Thoracic aorta (tissue), 2 donors: ENCODE results near the gene CSF2RB. TPM values are rescaled to one million over a fixed set of nuclear protein-coding genes. Genes with fewer than 3 reads are reported as not detected.

ENCODE experiments used
- ATAC-seq: fragments of 150-250 bp; one replicate; pipeline ENCODE4 v1.8.0; 2017; ENCODE audit warnings: low read depth; ENCODE audit not compliant: insufficient number of reproducible peaks, low FRiP score
- DNase-seq: peaks from one replicate; pipeline ENCODE4 v3.0.0-alpha.2; 2020; ENCODE audit warnings: low spot score
- H3K27ac ChIP-seq, 2 donors: fragments of 200-600 bp; sonication (generic); 1 replicate in 1 of 2; 2 replicates in 1 of 2; pipeline ENCODE4 v1.5.1; 2016; ENCODE audit warnings: mild to moderate bottlenecking in 2 of 2, moderate library complexity in 2 of 2
- H3K27me3 ChIP-seq: fragments of 200-600 bp; sonication (generic); replicated peaks from 2 replicates; pipeline ENCODE4 v1.6.0; 2016; ENCODE audit warnings: mild to moderate bottlenecking; ENCODE audit not compliant: insufficient read depth
- H3K36me3 ChIP-seq: fragments of 200-600 bp; sonication (generic); one replicate; pipeline ENCODE4 v1.5.1; 2016
- H3K4me1 ChIP-seq, 2 donors: fragments of 200-600 bp; sonication (generic); 1 replicate in 1 of 2; 2 replicates in 1 of 2; pipeline versions ENCODE4 v1.5.1 to v1.6.0; 2016; ENCODE audit warnings: low read depth in 2 of 2, mild to moderate bottlenecking in 1 of 2; ENCODE audit not compliant: control insufficient read depth in 1 of 2
- H3K4me3 ChIP-seq: fragments of 200-600 bp; sonication (generic); 2 replicates; pipeline ENCODE4 v1.5.1; 2016; ENCODE audit warnings: mild to moderate bottlenecking
- H3K9me3 ChIP-seq: fragments of 200-600 bp; sonication (generic); 2 replicates; pipeline ENCODE4 v1.5.1; 2016
- total RNA-seq, 2 donors: library from RNA; depleted of rRNA; stranded (reverse); fragments of >200 nt; gene quantifications; one replicate each; pipeline versions ENCODE4 v1.1.0 to v1.2.3, GENCODE V29; 2016
- TF ChIP-seq, protein P1 (sequence below): fragments of 200-600 bp; sonication (generic); IDR thresholded peaks from one replicate; pipeline ENCODE4 v1.5.1; 2019; ENCODE audit warnings: antibody characterized with exemption

The CSF2RB gene
- total RNA-seq, 2 donors from 2014 or later = 13.0 to 21.4 TPM

DNA sequence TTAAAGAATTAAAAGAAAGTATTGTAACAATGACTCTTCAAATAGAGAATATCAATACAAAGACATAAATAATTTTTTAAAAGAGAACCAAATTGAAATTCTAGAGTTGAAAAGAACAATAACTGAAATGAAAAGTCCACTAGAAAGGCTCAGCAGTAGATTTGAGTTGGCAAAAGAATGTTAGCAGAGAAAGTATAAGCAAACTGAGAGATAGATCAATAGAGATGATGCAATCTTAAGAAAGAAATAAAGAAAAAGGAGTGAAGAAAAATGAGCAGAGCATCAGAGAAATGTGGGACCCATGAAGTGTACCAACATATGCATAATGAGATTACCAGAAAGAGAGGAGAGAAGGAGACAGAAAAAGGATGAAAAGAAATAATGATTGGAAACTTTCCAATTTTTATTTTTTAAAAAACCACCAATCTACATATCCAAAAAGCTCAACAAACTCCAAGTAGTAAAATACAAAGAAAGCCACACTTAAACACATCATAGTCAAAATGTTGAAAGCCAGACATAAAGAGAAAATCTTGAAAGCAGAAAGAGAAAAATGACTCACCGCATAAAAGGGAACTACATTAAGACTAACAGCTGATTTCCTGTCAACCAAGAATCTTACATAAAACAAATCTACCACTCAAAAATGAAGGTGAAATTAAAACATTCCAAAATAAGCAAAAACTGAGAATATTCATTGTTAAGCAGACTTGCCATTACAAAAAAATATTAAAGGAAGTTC lies 31.8 kb upstream of the CSF2RB start:
- DNase-seq (no peak), ATAC-seq (no peak)
- TF ChIP-seq, protein P1, sequence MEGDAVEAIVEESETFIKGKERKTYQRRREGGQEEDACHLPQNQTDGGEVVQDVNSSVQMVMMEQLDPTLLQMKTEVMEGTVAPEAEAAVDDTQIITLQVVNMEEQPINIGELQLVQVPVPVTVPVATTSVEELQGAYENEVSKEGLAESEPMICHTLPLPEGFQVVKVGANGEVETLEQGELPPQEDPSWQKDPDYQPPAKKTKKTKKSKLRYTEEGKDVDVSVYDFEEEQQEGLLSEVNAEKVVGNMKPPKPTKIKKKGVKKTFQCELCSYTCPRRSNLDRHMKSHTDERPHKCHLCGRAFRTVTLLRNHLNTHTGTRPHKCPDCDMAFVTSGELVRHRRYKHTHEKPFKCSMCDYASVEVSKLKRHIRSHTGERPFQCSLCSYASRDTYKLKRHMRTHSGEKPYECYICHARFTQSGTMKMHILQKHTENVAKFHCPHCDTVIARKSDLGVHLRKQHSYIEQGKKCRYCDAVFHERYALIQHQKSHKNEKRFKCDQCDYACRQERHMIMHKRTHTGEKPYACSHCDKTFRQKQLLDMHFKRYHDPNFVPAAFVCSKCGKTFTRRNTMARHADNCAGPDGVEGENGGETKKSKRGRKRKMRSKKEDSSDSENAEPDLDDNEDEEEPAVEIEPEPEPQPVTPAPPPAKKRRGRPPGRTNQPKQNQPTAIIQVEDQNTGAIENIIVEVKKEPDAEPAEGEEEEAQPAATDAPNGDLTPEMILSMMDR = no peak
- H3K36me3 ChIP-seq = no peaks in the 10 kb centered on the region
- no peaks in the 10 kb centered on the region for H3K4me1 ChIP-seq
- H3K4me3 ChIP-seq = no peak overlapping the region
- H3K27me3 ChIP-seq = no peaks in the 10 kb centered on the region
- peaks cover 24% of the 10 kb centered on the region for H3K9me3 ChIP-seq
- no peak overlapping the region for H3K27ac ChIP-seq

DNA sequence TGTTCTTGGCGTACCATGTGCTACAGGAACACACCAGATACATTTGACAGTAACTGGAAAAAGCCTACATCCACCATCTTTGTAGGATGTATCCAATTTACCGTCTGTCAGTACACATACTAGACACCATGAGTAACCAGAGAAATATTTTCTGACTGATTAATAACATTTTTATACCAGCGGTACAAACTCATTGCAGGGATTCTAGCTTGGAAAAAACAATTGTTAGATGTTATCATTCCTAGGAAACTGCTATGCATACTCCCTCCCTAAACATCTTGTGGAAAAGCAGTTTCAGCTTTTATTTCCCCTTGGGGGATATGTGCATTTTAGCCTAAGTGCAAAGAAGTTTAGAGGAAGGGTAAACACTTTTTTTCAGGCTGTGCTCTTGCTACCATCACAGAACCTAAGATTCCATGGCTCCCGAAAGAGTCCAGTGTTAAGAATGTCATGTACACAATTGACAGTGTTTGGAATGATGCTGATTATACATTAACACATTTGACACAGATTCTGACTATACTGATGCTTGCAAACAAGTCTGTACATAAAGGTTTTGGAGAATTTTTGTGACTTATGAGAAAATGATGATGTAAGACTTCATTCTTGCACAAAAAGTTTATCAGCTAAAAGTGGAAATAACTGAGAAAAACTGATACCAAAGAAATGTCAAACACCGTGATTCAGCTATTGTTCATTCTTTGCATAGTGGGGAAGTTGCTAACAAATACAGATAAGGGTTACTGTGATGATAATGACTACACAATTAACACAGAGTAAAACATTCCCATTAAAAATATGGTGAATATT lies 28.9 kb upstream of the CSF2RB start:
- DNase-seq = no peak
- Histone ChIP-seq H3K9me3 (peaks cover 24% of the 10 kb centered on the region), H3K36me3 (no peaks in the 10 kb centered on the region), H3K4me3 (no peak overlapping the region), H3K4me1 (no peaks in the 10 kb centered on the region), H3K27ac (no peak overlapping the region), H3K27me3 (no peaks in the 10 kb centered on the region)
- TF ChIP-seq, protein P1 = no peak
- no peak for ATAC-seq

DNA sequence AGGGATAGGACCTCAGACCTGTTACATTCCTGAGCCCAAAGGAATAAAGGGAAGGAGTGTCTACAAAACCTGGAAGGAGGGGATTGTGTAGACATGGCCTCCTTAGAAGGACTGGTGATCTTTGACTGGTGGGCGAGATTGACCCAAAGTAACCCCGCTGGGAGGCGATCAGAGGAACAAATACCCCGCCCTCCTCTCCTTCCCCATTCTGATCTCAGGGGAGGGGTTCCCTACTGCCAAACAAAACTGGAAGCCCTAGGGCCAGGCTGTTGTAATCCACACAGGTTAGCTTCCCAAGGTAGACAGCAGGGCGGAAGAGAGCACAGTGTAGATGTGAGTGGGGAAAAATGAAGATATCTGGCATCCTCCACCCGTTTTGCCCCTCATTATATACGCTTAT lies 28.0 kb upstream of the CSF2RB start:
- H3K4me3 ChIP-seq = no peak overlapping the region
- H3K27ac ChIP-seq = no peak overlapping the region
- TF ChIP-seq, protein P1 = no peak
- no peaks in the 10 kb centered on the region for H3K4me1 ChIP-seq
- no peaks in the 10 kb centered on the region for H3K27me3 ChIP-seq
- ATAC-seq = no peak
- H3K9me3 ChIP-seq = peaks cover 24% of the 10 kb centered on the region
- no peak for DNase-seq
- H3K36me3 ChIP-seq = no peaks in the 10 kb centered on the region

DNA sequence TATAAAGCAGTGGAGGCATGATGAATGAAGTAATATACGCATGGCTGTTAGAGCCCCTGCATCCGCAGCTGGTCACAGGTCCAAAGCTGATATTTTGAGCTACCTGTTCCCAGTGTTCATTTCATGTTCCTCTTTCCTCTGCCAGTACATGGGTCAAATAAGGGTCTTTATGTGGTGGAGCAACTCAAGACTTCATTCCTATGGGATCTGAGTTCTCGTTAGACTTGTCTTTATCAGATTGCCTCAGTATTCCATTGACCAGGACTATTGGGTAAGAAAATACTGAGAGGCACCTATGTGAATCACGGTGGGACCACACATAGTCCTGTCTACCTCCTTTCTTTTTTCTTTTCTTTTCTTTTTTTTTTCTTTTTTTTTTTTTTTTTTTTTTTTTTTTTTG lies 27.4 kb upstream of the CSF2RB start:
- no peak overlapping the region for H3K4me3 ChIP-seq
- TF ChIP-seq, protein P1 = no peak
- no peak for DNase-seq
- H3K27ac ChIP-seq = no peak overlapping the region
- no peaks in the 10 kb centered on the region for H3K4me1 ChIP-seq
- no peaks in the 10 kb centered on the region for H3K36me3 ChIP-seq
- no peak for ATAC-seq
- peaks cover 19% of the 10 kb centered on the region for H3K9me3 ChIP-seq
- no peaks in the 10 kb centered on the region for H3K27me3 ChIP-seq

DNA sequence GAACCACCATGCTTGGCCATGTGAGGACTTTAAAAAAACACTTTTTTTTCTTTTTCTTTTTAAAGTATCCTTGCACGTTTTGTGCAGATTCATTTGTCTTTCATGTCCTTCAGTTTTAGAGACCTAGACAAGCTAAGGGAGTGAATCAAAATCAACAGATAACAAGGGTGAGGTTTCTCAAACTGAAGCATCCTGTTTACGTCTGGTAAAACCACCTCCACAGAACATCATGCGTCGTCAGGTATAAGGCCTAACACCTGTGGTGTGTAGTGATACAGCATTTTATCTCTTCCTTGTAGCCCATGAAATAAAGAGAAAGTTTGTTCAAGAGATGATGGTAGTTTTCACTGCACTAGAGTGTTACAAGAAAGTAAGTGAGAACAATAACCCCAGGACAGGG lies 26.3 kb upstream of the CSF2RB start:
- ATAC-seq (no peak), DNase-seq (no peak)
- peaks cover 8% of the 10 kb centered on the region for H3K9me3 ChIP-seq
- no peaks in the 10 kb centered on the region for H3K27me3 ChIP-seq
- H3K36me3 ChIP-seq = no peaks in the 10 kb centered on the region
- TF ChIP-seq, protein P1 = no peak
- no peak overlapping the region for H3K4me3 ChIP-seq
- no peak overlapping the region for H3K27ac ChIP-seq
- H3K4me1 ChIP-seq = no peaks in the 10 kb centered on the region
